Ishikawa (cell line): ENCODE results near the gene SLC1A2.

Experiments
- CEBPB ChIP-seq: IDR thresholded peaks from 2 replicates; pipeline ENCODE4 v1.6.1; 2012
- CREB1 ChIP-seq: IDR thresholded peaks from 2 replicates; pipeline ENCODE4 v1.6.1; 2012; ENCODE audit warnings: low read depth
- EP300 ChIP-seq: IDR thresholded peaks from 2 replicates; pipeline ENCODE4 v1.6.1; 2012; ENCODE audit warnings: borderline replicate concordance
- MAX ChIP-seq: IDR thresholded peaks from 2 replicates; pipeline ENCODE4 v1.6.1; 2012
- NFIC ChIP-seq: IDR thresholded peaks from 2 replicates; pipeline ENCODE4 v1.6.1; 2012
- REST ChIP-seq: IDR thresholded peaks from 2 replicates; pipeline ENCODE4 v1.6.1; 2012; ENCODE audit warnings: low read depth, mild to moderate bottlenecking
- YY1 ChIP-seq: IDR thresholded peaks from 2 replicates; pipeline ENCODE4 v1.6.1; 2012; ENCODE audit warnings: low read depth

- TF ChIP-seq MAX (no peak), EP300 (no peak), NFIC (no peak), YY1 (no peak), CREB1 (no peak), CEBPB (no peak), REST (no peak)
These were observed 64.7 kb downstream of the SLC1A2 start for GRCh38 chr11:35354644-35355043.
